ENCODE measurements around the gene UBE2D2. TPM values are rescaled to one million over a fixed set of nuclear protein-coding genes. Genes with fewer than 3 reads are reported as not detected.

The UBE2D2 gene
- total and polyA plus RNA-seq, 5 experiments from 2014 or later = 223 to 403 (median 356) TPM

- POLR2A ChIA-PET = interaction anchor here (0.6 to 1.8 kb wide), 10 partner anchors 10 to 210 kb away, joined by 3 to 6 read pairs (median 4); partner anchors contain the start of gene UBE2D2
- peak overlapping the region in 8 of 10 donors; percentile 33 to 93 (median 78) for H3K27ac Mint-ChIP-seq
- ATAC-seq (peak; percentile 36 to 40), DNase-seq (peak in 4 of 10 donors; percentile 21 to 36 (median 32))
- peak overlapping the region; percentile 78 to 89 (median 84) for H3K4me3 Mint-ChIP-seq
- H3K36me3 Mint-ChIP-seq = no peaks in the 10 kb centered on the region
- H3K9me3 Mint-ChIP-seq = no peaks in the 10 kb centered on the region
- H3K27me3 Mint-ChIP-seq = no peaks in the 10 kb centered on the region
- peaks cover 15 to 80% (median 51%) of the 10 kb centered on the region in 4 donors for H3K4me1 Mint-ChIP-seq
These were observed 107.1 kb downstream of the UBE2D2 start for GRCh38 chr5:139668064-139668880.

- Mint-ChIP-seq H3K36me3 (no peaks in the 10 kb centered on the region), H3K9me3 (no peaks in the 10 kb centered on the region), H3K27ac (peak overlapping the region; percentile 45 to 93 (median 86)), H3K27me3 (no peaks in the 10 kb centered on the region), H3K4me3 (peak overlapping the region; percentile 78 to 89 (median 84)), H3K4me1 (peaks cover 15 to 75% (median 51%) of the 10 kb centered on the region in 4 donors)
- POLR2A ChIA-PET = interaction anchor here (0.6 to 1.5 kb wide), 8 partner anchors 10 to 211 kb away, joined by 3 to 5 read pairs (median 4); no protein-coding TSS in a partner anchor
- ATAC-seq (no peak), DNase-seq (no peak)
These were observed 108.0 kb downstream of the UBE2D2 start for GRCh38 chr5:139668924-139669661.

GRCh38 chr5:139669662-139670368, 108.7 kb downstream of the UBE2D2 start:
- Mint-ChIP-seq H3K4me1 (peaks cover 16 to 71% (median 51%) of the 10 kb centered on the region in 4 donors), H3K36me3 (no peaks in the 10 kb centered on the region), H3K27ac (peak overlapping the region; percentile 76 to 93 (median 86)), H3K27me3 (no peaks in the 10 kb centered on the region), H3K4me3 (peak overlapping the region; percentile 78 to 89 (median 84)), H3K9me3 (no peaks in the 10 kb centered on the region)
- POLR2A ChIA-PET = interaction anchor here (0.6 to 2.1 kb wide), 10 partner anchors 10 to 102 kb away, joined by 3 to 18 read pairs (median 4); partner anchors contain the start of gene CXXC5
- ATAC-seq (peak; percentile 26 to 46), DNase-seq (peak in 3 of 10 donors; percentile 18 to 66 (median 36))

- ATAC-seq (peak; percentile 47 to 51), DNase-seq (peak in 4 of 10 donors; percentile 15 to 68 (median 40))
- peaks cover 18 to 73% (median 51%) of the 10 kb centered on the region in 4 donors for H3K4me1 Mint-ChIP-seq
- no peaks in the 10 kb centered on the region for H3K27me3 Mint-ChIP-seq
- H3K9me3 Mint-ChIP-seq = no peaks in the 10 kb centered on the region
- POLR2A ChIA-PET = interaction anchor here (0.6 to 2.1 kb wide), 7 partner anchors 10 to 34 kb away, joined by 3 to 18 read pairs (median 4); partner anchors contain the start of gene CXXC5
- H3K36me3 Mint-ChIP-seq = no peaks in the 10 kb centered on the region
- H3K4me3 Mint-ChIP-seq = peak overlapping the region; percentile 67 to 89 (median 84)
- peak overlapping the region; percentile 36 to 93 (median 80) for H3K27ac Mint-ChIP-seq
These were observed 109.4 kb downstream of the UBE2D2 start for GRCh38 chr5:139670369-139671095.

GRCh38 chr5:139671096-139671841, 110.1 kb downstream of the UBE2D2 start:
- Mint-ChIP-seq H3K4me3 (peak overlapping the region in 3 of 10 donors; percentile 57 to 89 (median 79)), H3K36me3 (no peaks in the 10 kb centered on the region), H3K4me1 (peaks cover 18 to 65% (median 48%) of the 10 kb centered on the region in 4 donors), H3K27me3 (no peaks in the 10 kb centered on the region), H3K9me3 (no peaks in the 10 kb centered on the region), H3K27ac (peak overlapping the region in 8 of 10 donors; percentile 36 to 93 (median 73))
- no peak for DNase-seq
- ATAC-seq = no peak
- POLR2A ChIA-PET = interaction anchor here (0.6 to 2.1 kb wide), 6 partner anchors 11 to 1939 kb away, joined by 3 to 18 read pairs (median 4); no protein-coding TSS in a partner anchor

- ATAC-seq = no peak
- Mint-ChIP-seq H3K9me3 (no peaks in the 10 kb centered on the region), H3K4me1 (peaks cover 10 to 47% (median 12%) of the 10 kb centered on the region in 4 donors), H3K27ac (peak overlapping the region in 2 of 10 donors; percentile 35 to 60), H3K27me3 (no peaks in the 10 kb centered on the region), H3K36me3 (no peaks in the 10 kb centered on the region), H3K4me3 (no peak overlapping the region)
- POLR2A ChIA-PET = interaction anchor here (1.0 kb wide), 1 partner anchor 9 kb away, joined by 3 read pairs; no protein-coding TSS in a partner anchor
- no peak for DNase-seq
These were observed 114.1 kb downstream of the UBE2D2 start for GRCh38 chr5:139675213-139675612.

GRCh38 chr5:139675825-139676224, 114.7 kb downstream of the UBE2D2 start:
- peaks cover 5 to 40% (median 6%) of the 10 kb centered on the region in 4 donors for H3K4me1 Mint-ChIP-seq
- no peak overlapping the region for H3K4me3 Mint-ChIP-seq
- H3K9me3 Mint-ChIP-seq = no peaks in the 10 kb centered on the region
- no peaks in the 10 kb centered on the region for H3K27me3 Mint-ChIP-seq
- H3K36me3 Mint-ChIP-seq = no peaks in the 10 kb centered on the region
- POLR2A ChIA-PET = interaction anchor here (0.9 to 1.0 kb wide), 2 partner anchors 10 to 23 kb away, joined by 3 read pairs; no protein-coding TSS in a partner anchor
- ATAC-seq (no peak), DNase-seq (no peak)
- no peak overlapping the region for H3K27ac Mint-ChIP-seq

- ATAC-seq = no peak
- Mint-ChIP-seq H3K27ac (peak overlapping the region in 2 of 10 donors; percentile 32 to 87), H3K4me3 (no peak overlapping the region), H3K9me3 (no peaks in the 10 kb centered on the region), H3K4me1 (peaks cover 3 to 36% (median 5%) of the 10 kb centered on the region in 4 donors), H3K27me3 (no peaks in the 10 kb centered on the region), H3K36me3 (no peaks in the 10 kb centered on the region)
- POLR2A ChIA-PET = interaction anchor here (0.9 to 1.1 kb wide), 2 partner anchors 24 to 111 kb away, joined by 3 to 4 read pairs; no protein-coding TSS in a partner anchor
- DNase-seq = no peak
These were observed 115.3 kb downstream of the UBE2D2 start for GRCh38 chr5:139676406-139676805.

- H3K9me3 Mint-ChIP-seq = no peaks in the 10 kb centered on the region
- POLR2A ChIA-PET = interaction anchor here (0.8 to 1.1 kb wide), 2 partner anchors 40 to 112 kb away, joined by 3 to 4 read pairs; no protein-coding TSS in a partner anchor
- H3K27ac Mint-ChIP-seq = peak overlapping the region in 5 of 10 donors; percentile 3 to 32 (median 22)
- no peak overlapping the region for H3K4me3 Mint-ChIP-seq
- DNase-seq (no peak), ATAC-seq (no peak)
- no peaks in the 10 kb centered on the region for H3K36me3 Mint-ChIP-seq
- H3K27me3 Mint-ChIP-seq = no peaks in the 10 kb centered on the region
- H3K4me1 Mint-ChIP-seq = peaks cover 0 to 31% (median 3%) of the 10 kb centered on the region in 4 donors
These were observed 116.0 kb downstream of the UBE2D2 start for GRCh38 chr5:139676951-139677735.
